GM12864 (cell line): ENCODE data around the gene CHGA.

Experiments used
- DNase-seq: peaks from one replicate; pipeline ENCODE4 v3.0.0-alpha.2; 2011; ENCODE audit warnings: low read depth
- H3K4me3 ChIP-seq: 2 replicates; pipeline ENCODE4 v1.5.1; 2011; ENCODE audit warnings: mild to moderate bottlenecking, low read depth, low read length, control low read depth
- TF ChIP-seq, protein P1 (sequence below): IDR thresholded peaks from 2 replicates; pipeline ENCODE4 v1.5.1; 2011; ENCODE audit warnings: low read depth, mild to moderate bottlenecking, moderate library complexity, low read length, control low read depth, inconsistent platforms; ENCODE audit errors: missing control alignments

CHGA gene

DNA sequence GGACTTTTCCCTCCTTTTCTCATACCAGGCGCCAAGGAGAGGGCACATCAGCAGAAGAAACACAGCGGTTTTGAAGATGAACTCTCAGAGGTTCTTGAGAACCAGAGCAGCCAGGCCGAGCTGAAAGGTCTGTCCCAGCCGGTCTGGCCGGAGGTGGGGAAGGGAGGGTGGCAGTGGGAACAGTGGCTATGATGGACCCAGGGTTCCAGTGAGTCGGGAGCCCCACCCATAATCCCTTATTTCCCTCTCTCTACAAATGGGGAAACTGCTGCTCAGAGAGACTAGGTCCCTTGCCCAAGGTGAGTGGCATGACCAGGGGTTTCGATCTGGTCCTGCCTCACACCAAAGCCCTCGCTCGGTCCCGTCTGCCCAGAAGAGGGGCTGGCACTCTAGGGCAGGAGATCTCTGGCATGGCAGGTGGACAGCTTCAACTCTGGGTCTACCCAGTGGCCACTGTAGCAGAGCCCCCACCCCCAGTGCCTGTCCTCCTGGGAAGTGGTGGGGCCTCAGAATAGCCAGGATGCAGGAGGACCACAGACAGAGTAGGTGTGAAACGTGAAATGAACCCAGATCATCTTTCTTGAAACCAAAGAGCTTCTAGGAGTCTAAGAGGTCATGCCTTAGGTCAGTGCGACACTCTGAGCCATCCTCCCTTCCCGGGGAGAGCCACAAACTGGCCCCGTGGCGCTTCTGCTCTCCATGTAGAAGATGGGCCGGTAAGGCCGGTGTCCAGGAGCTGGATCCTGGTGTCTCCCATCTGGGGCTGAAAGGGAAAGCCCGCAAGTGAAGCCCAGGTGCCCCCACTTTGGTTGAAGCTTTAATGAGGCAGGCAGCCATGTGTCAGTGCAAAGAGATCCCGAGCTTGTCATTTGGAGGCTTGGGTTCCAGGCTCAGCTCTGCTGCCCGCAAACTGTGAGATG is 7.0 kb downstream of the CHGA start:
- no peak for DNase-seq
- TF ChIP-seq, protein P1, sequence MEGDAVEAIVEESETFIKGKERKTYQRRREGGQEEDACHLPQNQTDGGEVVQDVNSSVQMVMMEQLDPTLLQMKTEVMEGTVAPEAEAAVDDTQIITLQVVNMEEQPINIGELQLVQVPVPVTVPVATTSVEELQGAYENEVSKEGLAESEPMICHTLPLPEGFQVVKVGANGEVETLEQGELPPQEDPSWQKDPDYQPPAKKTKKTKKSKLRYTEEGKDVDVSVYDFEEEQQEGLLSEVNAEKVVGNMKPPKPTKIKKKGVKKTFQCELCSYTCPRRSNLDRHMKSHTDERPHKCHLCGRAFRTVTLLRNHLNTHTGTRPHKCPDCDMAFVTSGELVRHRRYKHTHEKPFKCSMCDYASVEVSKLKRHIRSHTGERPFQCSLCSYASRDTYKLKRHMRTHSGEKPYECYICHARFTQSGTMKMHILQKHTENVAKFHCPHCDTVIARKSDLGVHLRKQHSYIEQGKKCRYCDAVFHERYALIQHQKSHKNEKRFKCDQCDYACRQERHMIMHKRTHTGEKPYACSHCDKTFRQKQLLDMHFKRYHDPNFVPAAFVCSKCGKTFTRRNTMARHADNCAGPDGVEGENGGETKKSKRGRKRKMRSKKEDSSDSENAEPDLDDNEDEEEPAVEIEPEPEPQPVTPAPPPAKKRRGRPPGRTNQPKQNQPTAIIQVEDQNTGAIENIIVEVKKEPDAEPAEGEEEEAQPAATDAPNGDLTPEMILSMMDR, result no peak
- H3K4me3 ChIP-seq, result no peak overlapping the region

DNA sequence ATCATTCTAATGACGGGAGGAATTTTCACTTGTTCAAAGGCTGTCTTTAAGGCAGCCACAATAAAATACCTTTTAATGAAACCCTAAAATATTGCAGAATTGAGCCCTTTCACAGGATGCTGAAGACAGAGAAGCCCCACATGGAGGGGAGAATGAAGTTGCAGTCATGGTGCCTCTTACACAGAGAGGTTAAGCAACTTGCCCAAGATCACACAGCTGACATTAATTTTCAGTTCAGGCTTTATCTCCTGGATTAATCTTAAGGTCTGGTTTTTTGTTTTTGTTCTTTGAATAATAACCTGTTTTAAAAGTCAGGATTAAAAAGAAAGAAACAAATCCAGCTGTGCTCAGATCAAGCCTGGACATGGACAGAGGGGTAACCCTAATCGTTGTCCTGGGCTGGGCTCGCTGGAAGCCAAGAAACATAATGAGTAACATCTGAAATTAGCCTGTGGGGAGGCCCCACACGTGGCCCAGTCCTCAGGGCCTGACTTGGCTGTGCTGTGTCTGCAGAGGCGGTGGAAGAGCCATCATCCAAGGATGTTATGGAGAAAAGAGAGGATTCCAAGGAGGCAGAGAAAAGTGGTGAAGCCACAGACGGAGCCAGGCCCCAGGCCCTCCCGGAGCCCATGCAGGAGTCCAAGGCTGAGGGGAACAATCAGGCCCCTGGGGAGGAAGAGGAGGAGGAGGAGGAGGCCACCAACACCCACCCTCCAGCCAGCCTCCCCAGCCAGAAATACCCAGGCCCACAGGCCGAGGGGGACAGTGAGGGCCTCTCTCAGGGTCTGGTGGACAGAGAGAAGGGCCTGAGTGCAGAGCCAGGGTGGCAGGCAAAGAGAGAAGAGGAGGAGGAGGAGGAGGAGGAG is 8.0 kb downstream of the CHGA start:
- no peak for DNase-seq
- H3K4me3 ChIP-seq, result no peak overlapping the region
- TF ChIP-seq, protein P1, result no peak

GRCh38 chr14:92931681-92932447 is 8.9 kb downstream of the CHGA start:
- no peak for DNase-seq
- TF ChIP-seq, protein P1, result no peak

GRCh38 chr14:92932448-92933395 is 9.8 kb downstream of the CHGA start:
- no peak for DNase-seq
- no peak overlapping the region for H3K4me3 ChIP-seq
- TF ChIP-seq, protein P1, result no peak

More at GRCh38 chr14:92931681-92932447, 8.9 kb downstream of the CHGA start:
- H3K4me3 ChIP-seq, result no peak overlapping the region

GRCh38 chr14:92933481-92933880 is 10.5 kb downstream of the CHGA start:
- no peak overlapping the region for H3K4me3 ChIP-seq
- TF ChIP-seq, protein P1, result no peak
- DNase-seq, result no peak
